GM12891 (cell line): ENCODE data around the gene CP.
"Not testable (repeated sequence)": the region's sequence is repeated elsewhere in the genome, so short reads cannot be mapped to it uniquely, and the experiment has no call there.

Experiments
- POLR2A ChIP-seq: IDR thresholded peaks from 2 replicates; pipeline ENCODE4 v1.6.1; 2011; ENCODE audit warnings: low read depth, low read length, control low read depth
- TAF1 ChIP-seq: IDR thresholded peaks from 2 replicates; pipeline ENCODE4 v1.6.1; 2011; ENCODE audit warnings: low read depth, low read length, control low read depth

DNA sequence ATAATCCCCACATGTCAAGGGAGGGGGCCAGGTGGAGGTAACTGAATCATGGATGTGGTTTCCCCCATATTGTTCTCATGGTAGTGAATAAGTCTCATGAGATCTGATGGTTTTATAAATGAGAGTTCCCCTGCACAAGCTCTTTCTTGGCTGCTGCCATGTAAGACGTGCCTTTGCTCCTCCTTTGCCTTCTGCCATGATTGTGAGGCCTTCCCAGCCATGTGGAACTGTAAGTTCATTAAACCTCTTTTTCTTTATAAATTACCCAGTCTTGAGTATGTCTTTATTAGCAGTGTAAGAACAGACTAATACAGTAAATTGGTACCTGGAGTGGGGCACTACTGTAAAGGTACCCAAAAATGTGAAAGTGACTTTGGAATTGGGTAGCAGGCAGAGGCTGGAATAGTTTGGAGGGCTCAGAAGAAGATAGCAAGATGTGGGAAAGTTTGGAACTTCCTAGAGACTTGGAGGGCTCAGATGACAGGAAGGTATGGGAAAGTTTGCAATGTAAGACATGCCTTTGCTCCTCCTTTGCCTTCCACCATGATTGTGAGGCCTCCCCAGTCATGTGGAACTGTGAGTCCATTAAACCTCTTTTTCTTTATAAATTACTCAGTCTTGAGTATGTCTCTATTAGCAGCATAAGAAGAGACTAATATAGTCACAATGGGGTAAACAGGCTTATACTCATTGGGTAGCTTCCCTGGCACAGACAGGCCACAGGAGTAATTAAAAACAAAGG lies 2.1 kb downstream of the CP start:
- not testable (repeated sequence) for TF ChIP-seq TAF1, POLR2A
